Panc1 (cell line): ENCODE data around the gene NDEL1. TPM values are rescaled to one million over a fixed set of nuclear protein-coding genes. Genes with fewer than 3 reads are reported as not detected.

Experiments used
- ATAC-seq: fragments of 200-7000 bp; cut with Tn5 transposase; 2 replicates; pipeline ENCODE4 v1.9.1; 2020; ENCODE audit warnings: mild to moderate bottlenecking, moderate library complexity
- BruUV-seq: library from RNA; stranded (reverse); fragments of 400-500 nt; replicated peaks from 2 replicates; lab custom pipeline; 2021; lab: Mats Ljungman, UMichigan
- CTCF ChIA-PET: fragments of 300-600 bp; sonication (Branson Sonifier 250); formaldehyde crosslinking; loops from one replicate; lab custom pipeline; 2022; ENCODE audit warnings: antibody characterized with exemption; lab: Charles Lee
- POLR2A ChIA-PET: fragments of 300-600 bp; sonication (Branson Sonifier 250); formaldehyde crosslinking; loops from one replicate; lab custom pipeline; 2022; ENCODE audit warnings: antibody characterized with exemption; lab: Charles Lee
- DNase-seq: peaks from one replicate; pipeline ENCODE4 v3.0.0-alpha.2; 2010; ENCODE audit warnings: low read depth, low spot score
- H3K27ac ChIP-seq: 2 replicates; pipeline ENCODE4 v1.5.1; 2011; ENCODE audit warnings: mild to moderate bottlenecking, low read length, inconsistent platforms
- H3K27me3 ChIP-seq: fragments of 200-500 bp; sonication (Bioruptor generic); 2 replicates; pipeline ENCODE4 v1.6.0; 2014; ENCODE audit warnings: low read length, inconsistent platforms; ENCODE audit not compliant: control insufficient read depth, insufficient read depth
- H3K36me3 ChIP-seq: fragments of 200-500 bp; sonication (Bioruptor generic); 2 replicates; pipeline ENCODE4 v1.5.1; 2014; ENCODE audit warnings: inconsistent platforms, mild to moderate bottlenecking, low read length, moderate library complexity; ENCODE audit not compliant: control insufficient read depth, insufficient read depth
- H3K4me1 ChIP-seq: 2 replicates; pipeline ENCODE4 v1.5.1; 2011; ENCODE audit warnings: inconsistent platforms, mild to moderate bottlenecking, low read length, moderate library complexity; ENCODE audit not compliant: control insufficient read depth, insufficient read depth
- H3K4me3 ChIP-seq, 2 experiments: 2 replicates each; pipeline ENCODE4 v1.5.1; 2011 to 2012; ENCODE audit warnings: low read depth in 2 of 2, low read length in 2 of 2, mild to moderate bottlenecking in 2 of 2, inconsistent platforms in 1 of 2, moderate library complexity in 1 of 2
- H3K9me3 ChIP-seq: fragments of 200-500 bp; sonication (Bioruptor generic); 2 replicates; pipeline ENCODE4 v1.5.1; 2014; ENCODE audit warnings: low read depth, mild to moderate bottlenecking, inconsistent platforms, low read length, moderate library complexity; ENCODE audit not compliant: control insufficient read depth, insufficient read depth
- CTCF ChIP-seq: fragments of 450-650 bp; IDR thresholded peaks from 2 replicates; pipeline ENCODE4 v1.5.1; 2017; ENCODE audit warnings: mild to moderate bottlenecking
- POLR2AphosphoS5 ChIP-seq: IDR thresholded peaks from 2 replicates; pipeline ENCODE4 v1.6.1; 2012; ENCODE audit warnings: mild to moderate bottlenecking, low read depth, low read length, moderate library complexity
- SIN3A ChIP-seq: IDR thresholded peaks from 2 replicates; pipeline ENCODE4 v1.6.1; 2012; ENCODE audit warnings: low read depth, mild to moderate bottlenecking, low read length, moderate library complexity, borderline replicate concordance; ENCODE audit not compliant: insufficient read depth
- TCF7L2 ChIP-seq: IDR thresholded peaks from 2 replicates; pipeline ENCODE4 v1.6.1; 2011; ENCODE audit warnings: mild to moderate bottlenecking, low read depth, low read length, inconsistent platforms
- in situ Hi-C: cut with HindIII; loops from 2 replicates; pipeline ENCODE4 v1.10.0; 2016; ENCODE audit warnings: low sequenced_read_pairs, low pct_unique_long_range_greater_than_20kb
- intact Hi-C: fragments of 100-400 bp; cut with micrococcal nuclease; formaldehyde crosslinking; loops from one replicate; pipeline ENCODE4 v1.10.0; 2022; ENCODE audit not compliant: unreplicated experiment
- total RNA-seq: library from RNA; stranded (reverse); gene quantifications from one replicate; pipeline ENCODE4 v1.2.1, GENCODE V29; 2021; ENCODE audit not compliant: unreplicated experiment
- TF ChIP-seq, protein P1 (sequence below), 2 experiments: IDR thresholded peaks; 2 replicates each; pipeline ENCODE4 v1.6.1; 2011 to 2012; ENCODE audit warnings: low read depth in 2 of 2, control low read depth in 1 of 2, low read length in 1 of 2, mild to moderate bottlenecking in 1 of 2, moderate library complexity in 1 of 2; ENCODE audit not compliant: insufficient read depth in 1 of 2

NDEL1 gene
- total RNA-seq, 1 experiment from 2014 or later: 44.8 TPM

DNA sequence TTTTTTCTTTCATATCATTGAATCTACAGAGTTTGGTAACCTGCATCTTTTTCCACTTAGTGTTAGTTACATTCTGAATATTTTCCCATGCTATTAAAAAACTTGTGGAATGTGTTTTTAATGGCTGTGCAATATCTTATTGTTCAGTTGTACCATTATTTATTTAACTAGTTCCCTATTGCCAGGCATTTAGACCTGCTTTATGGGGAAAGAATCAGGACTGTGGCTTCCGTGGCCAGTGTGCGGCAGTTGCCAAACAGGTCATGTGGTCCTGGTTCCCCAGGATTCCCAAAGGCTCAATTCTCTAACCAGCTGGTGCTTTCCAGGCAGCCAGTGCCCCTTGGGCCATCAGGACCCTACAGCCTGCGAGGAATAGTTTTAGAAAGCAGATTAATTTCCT is 30.8 kb downstream of the NDEL1 start:
- no peak for ATAC-seq
- DNase-seq: no peak

DNA sequence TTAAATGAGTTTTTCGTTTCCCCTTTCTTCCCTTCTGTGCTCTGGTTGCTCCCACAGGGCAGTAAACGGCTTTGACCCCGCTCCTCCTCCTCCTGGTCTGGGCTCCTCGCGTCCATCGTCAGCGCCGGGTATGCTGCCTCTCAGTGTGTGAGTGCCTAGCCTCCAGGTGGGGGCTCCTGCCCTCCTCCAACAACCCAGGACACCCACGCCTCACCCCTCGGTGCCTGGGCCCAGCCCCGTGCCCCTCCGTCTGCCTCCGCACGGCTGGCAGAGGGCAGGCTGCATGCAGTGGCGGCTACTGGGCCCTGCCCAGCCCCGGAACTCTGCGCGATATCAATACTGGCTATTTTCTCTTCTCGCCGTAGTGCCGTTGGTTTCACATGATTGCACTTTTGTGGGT is 31.2 kb downstream of the NDEL1 start:
- no TSS peak for BruUV-seq
- H3K4me3 ChIP-seq: no peak overlapping the region
- ATAC-seq: no peak
- no peak for DNase-seq
- H3K27ac ChIP-seq: no peak overlapping the region
- intact Hi-C loops (no loop called here), in situ Hi-C loops (no loop called here)
- H3K9me3 ChIP-seq: no peaks in the 10 kb centered on the region
- no peaks in the 10 kb centered on the region for H3K27me3 ChIP-seq
- no peak for TF ChIP-seq CTCF
- TF ChIP-seq TCF7L2: no peak
- TF ChIP-seq, protein P1, sequence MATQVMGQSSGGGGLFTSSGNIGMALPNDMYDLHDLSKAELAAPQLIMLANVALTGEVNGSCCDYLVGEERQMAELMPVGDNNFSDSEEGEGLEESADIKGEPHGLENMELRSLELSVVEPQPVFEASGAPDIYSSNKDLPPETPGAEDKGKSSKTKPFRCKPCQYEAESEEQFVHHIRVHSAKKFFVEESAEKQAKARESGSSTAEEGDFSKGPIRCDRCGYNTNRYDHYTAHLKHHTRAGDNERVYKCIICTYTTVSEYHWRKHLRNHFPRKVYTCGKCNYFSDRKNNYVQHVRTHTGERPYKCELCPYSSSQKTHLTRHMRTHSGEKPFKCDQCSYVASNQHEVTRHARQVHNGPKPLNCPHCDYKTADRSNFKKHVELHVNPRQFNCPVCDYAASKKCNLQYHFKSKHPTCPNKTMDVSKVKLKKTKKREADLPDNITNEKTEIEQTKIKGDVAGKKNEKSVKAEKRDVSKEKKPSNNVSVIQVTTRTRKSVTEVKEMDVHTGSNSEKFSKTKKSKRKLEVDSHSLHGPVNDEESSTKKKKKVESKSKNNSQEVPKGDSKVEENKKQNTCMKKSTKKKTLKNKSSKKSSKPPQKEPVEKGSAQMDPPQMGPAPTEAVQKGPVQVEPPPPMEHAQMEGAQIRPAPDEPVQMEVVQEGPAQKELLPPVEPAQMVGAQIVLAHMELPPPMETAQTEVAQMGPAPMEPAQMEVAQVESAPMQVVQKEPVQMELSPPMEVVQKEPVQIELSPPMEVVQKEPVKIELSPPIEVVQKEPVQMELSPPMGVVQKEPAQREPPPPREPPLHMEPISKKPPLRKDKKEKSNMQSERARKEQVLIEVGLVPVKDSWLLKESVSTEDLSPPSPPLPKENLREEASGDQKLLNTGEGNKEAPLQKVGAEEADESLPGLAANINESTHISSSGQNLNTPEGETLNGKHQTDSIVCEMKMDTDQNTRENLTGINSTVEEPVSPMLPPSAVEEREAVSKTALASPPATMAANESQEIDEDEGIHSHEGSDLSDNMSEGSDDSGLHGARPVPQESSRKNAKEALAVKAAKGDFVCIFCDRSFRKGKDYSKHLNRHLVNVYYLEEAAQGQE (IDR thresholded peaks at IDR 0.05; ENCODE audit: insufficient read depth in 1 of 2, low read depth in 2 of 2, low read length in 1 of 2): no peak
- no peak for TF ChIP-seq POLR2AphosphoS5
- TF ChIP-seq SIN3A: no peak
- POLR2A ChIA-PET: no interaction called here
- CTCF ChIA-PET: no interaction called here
- H3K4me1 ChIP-seq: no peaks in the 10 kb centered on the region
- peaks cover 3% of the 10 kb centered on the region for H3K36me3 ChIP-seq

More for the DNA sequence above, 30.8 kb downstream of the NDEL1 start:
- TF ChIP-seq, protein P1 (IDR thresholded peaks at IDR 0.05; ENCODE audit: insufficient read depth in 1 of 2, low read depth in 2 of 2, low read length in 1 of 2): no peak
- TF ChIP-seq POLR2AphosphoS5 (no peak), TCF7L2 (no peak), SIN3A (no peak), CTCF (no peak)
- no peaks in the 10 kb centered on the region for H3K9me3 ChIP-seq
- no TSS peak for BruUV-seq
- POLR2A ChIA-PET: no interaction called here
- H3K27ac ChIP-seq: no peak overlapping the region
- intact Hi-C loops: no loop called here
- CTCF ChIA-PET: no interaction called here
- in situ Hi-C loops: no loop called here
- H3K36me3 ChIP-seq: peaks cover 3% of the 10 kb centered on the region
- H3K4me3 ChIP-seq: no peak overlapping the region
- H3K4me1 ChIP-seq: no peaks in the 10 kb centered on the region
- no peaks in the 10 kb centered on the region for H3K27me3 ChIP-seq
